Heart right ventricle (tissue), 16 donors: ENCODE data around the gene KLC3. TPM values are rescaled to one million over a fixed set of nuclear protein-coding genes. Genes with fewer than 3 reads are reported as not detected.

Experiments
- ATAC-seq, 8 donors: fragments of 200-7000 bp; cut with Tn5 transposase; one replicate each; pipeline ENCODE4 v1.9.1; 2020; ENCODE audit warnings: mild to moderate bottlenecking in 8 of 8, moderate library complexity in 8 of 8, moderate number of reproducible peaks in 1 of 8
- DNase-seq, 2 donors: peaks; one replicate each; pipeline ENCODE4 v3.0.0-alpha.2; 2020
- H3K27ac ChIP-seq, 10 donors: fragments of 200-600 bp; sonication (generic) in 2 of 10; one replicate each; pipeline versions ENCODE4 v1.5.0 to v1.8.0; 2020 to 2022; ENCODE audit warnings: mild to moderate bottlenecking in 3 of 10
- H3K27me3 ChIP-seq, 7 donors: fragments of 200-600 bp; one replicate each; pipeline ENCODE4 v1.8.0; 2021 to 2022; ENCODE audit warnings: mild to moderate bottlenecking in 2 of 7
- H3K36me3 ChIP-seq, 9 donors: fragments of 200-600 bp; sonication (generic) in 1 of 9; one replicate each; pipeline versions ENCODE4 v1.5.0 to v1.8.0; 2020 to 2022; ENCODE audit warnings: mild to moderate bottlenecking in 2 of 9
- H3K4me1 ChIP-seq, 9 donors: fragments of 200-600 bp; sonication (generic) in 1 of 9; one replicate each; pipeline versions ENCODE4 v1.5.0 to v1.8.0; 2020 to 2022; ENCODE audit warnings: mild to moderate bottlenecking in 4 of 9
- H3K4me3 ChIP-seq, 10 donors: fragments of 200-600 bp; sonication (generic) in 2 of 10; one replicate each; pipeline versions ENCODE4 v1.5.0 to v1.8.0; 2020 to 2022; ENCODE audit warnings: mild to moderate bottlenecking in 7 of 10, moderate library complexity in 2 of 10
- H3K9me3 ChIP-seq, 11 donors: fragments of 200-600 bp in 10 of 11; sonication (generic) in 2 of 11; one replicate each; pipeline versions ENCODE4 v1.5.0 to v1.8.0; 2013 to 2022; ENCODE audit warnings: mild to moderate bottlenecking in 2 of 11, control low read depth in 1 of 11, moderate library complexity in 1 of 11
- WGBS, 2 donors: extraction: QIAGEN DNeasy Blood & Tissue Kit; methylation state at CpG; one replicate each; pipeline ENCODE4 v1.1.7; 2013; ENCODE audit warnings: inconsistent platforms in 1 of 2; 5-methylcytosine and 5-hydroxymethylcytosine counted together
- intact Hi-C, 10 donors: fragments of 100-400 bp; cut with DNase I; formaldehyde crosslinking; loops; one replicate each; pipeline versions ENCODE4 v1.11.1 to v1.14.2; 2022
- polyA plus RNA-seq, 2 donors: library from polyadenylated mRNA; stranded (reverse); fragments of 200-250 nt; gene quantifications; one replicate each; pipeline ENCODE4 v1.2.3, GENCODE V29; 2013
- total RNA-seq, 10 donors: library from RNA; stranded (reverse); fragmentation: NEBNext Ultra II Directional in 3 of 10; extraction: Animal tissue kit (Norgen Biotek cat#: 25700) in 3 of 10; gene quantifications; one replicate each; pipeline versions ENCODE4 v1.2.1 to v1.2.4, GENCODE V29; 2021 to 2023
- TF ChIP-seq, protein P1 (sequence below), 9 donors: fragments of 200-600 bp; sonication (generic) in 2 of 9; IDR thresholded peaks; one replicate each; pipeline versions ENCODE4 v1.5.0 to v1.8.0; 2021 to 2022; ENCODE audit warnings: antibody characterized with exemption in 9 of 9, mild to moderate bottlenecking in 5 of 9, moderate library complexity in 1 of 9
- donor health status: Arrhythmogenic right ventricular cardiomyopathy.
- donor health status: ischemic (EF 13 %, LVEDD 7.1; RV severe dilation, severe dysfunction).
- donor health status: healthy with polysubstance abuse.
- donor health status: DM: no; HTN: yes; CAD: no.
- donor health status: DM: no; HTN: no; CAD: no.
- donor health status: ischemic (EF 25% LVEDD 6.9; RV normal size, moderate dysfunction).
- donor health status: ischemic (EF 25% LVEDD 5.7; RV mildly dilated, moderate dysfunction).
- donor health status: healthy.
- donor health status: DM: yes; HTN: yes; CAD: no.
- donor health status: Ischemic cardiomyopathy.
- donor health status: ischemic (EF 35%, LVEDD 5.7; RV mildly dilated, moderate dysfunction).
- donor health status: nonischemic (EF 11% LVEDD 7.7; RV severe dilation, severe dysfunction).
- donor health status: DM: yes; HTN: yes; CAD: no.
- donor health status: PGD.
- donor health status: ischemic (EF 29% LVEDD 5.4; RV normal size, mild dysfunction).
- donor health status: nonischemic (EF 23%, LVEDD 6.1; RV moderate dilation, normal function).

Gene KLC3
- total and polyA plus RNA-seq, 12 donors = 0.14 to 0.16 (median 0.14) TPM; not detected in 9

DNA sequence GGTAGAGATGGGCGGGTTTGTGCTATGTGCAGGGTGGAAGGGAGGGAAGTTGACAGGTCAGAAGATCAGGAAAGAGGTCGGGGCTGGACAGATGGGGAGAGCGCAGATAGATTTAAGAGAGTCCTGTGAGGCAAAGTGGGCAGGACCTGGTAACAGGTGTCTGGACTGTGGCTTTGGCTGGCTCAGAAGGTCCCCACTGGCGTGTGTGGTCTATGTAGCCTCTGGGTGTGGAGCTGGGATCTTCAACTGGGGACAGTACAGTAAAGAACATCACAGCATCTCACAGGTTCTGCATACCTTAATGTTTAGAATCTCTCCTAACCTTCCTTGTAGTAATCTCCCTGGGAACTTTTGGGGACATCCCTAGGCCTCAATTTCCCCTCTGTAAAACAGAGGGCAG is 35.5 kb upstream of the KLC3 start:
- DNase-seq (no peak), ATAC-seq (peak in 4 of 8 donors; percentile 7 to 27 (median 7))
- intact Hi-C loops = no loop called here
- Histone ChIP-seq H3K27ac (no peak overlapping the region), H3K9me3 (peaks cover 0 to 9% (median 0%) of the 10 kb centered on the region in 11 donors), H3K4me1 (peaks cover 0 to 18% (median 0%) of the 10 kb centered on the region in 9 donors), H3K36me3 (peaks cover 0 to 70% (median 7%) of the 10 kb centered on the region in 9 donors), H3K4me3 (no peak overlapping the region), H3K27me3 (no peaks in the 10 kb centered on the region)
- TF ChIP-seq, protein P1, sequence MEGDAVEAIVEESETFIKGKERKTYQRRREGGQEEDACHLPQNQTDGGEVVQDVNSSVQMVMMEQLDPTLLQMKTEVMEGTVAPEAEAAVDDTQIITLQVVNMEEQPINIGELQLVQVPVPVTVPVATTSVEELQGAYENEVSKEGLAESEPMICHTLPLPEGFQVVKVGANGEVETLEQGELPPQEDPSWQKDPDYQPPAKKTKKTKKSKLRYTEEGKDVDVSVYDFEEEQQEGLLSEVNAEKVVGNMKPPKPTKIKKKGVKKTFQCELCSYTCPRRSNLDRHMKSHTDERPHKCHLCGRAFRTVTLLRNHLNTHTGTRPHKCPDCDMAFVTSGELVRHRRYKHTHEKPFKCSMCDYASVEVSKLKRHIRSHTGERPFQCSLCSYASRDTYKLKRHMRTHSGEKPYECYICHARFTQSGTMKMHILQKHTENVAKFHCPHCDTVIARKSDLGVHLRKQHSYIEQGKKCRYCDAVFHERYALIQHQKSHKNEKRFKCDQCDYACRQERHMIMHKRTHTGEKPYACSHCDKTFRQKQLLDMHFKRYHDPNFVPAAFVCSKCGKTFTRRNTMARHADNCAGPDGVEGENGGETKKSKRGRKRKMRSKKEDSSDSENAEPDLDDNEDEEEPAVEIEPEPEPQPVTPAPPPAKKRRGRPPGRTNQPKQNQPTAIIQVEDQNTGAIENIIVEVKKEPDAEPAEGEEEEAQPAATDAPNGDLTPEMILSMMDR (IDR thresholded peaks at IDR 0.05) = no peak
- 56 to 74% methylated on average over 4 of the region's 4 CpGs for WGBS, 2 donors

DNA sequence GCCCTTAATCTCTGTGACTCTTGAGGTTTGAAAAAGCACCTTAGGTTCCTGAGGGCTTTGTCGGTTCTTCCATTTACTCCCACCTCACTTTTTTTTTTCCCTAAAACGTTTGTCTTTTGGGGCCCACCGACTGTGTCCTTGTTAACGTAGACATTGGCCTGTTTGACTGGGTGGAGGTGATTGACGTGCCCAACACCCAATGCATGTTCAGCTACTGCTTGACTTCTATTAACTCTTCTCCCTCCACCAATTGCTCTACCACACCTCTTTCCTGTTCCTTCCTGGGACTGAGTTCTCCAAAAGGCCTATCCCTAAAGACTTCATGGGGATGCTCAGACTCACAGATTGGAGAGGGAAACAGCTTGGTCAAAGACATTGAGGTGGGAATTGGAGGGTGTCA is 35.1 kb upstream of the KLC3 start:
- TF ChIP-seq, protein P1 (IDR thresholded peaks at IDR 0.05) = no peak
- no peak for DNase-seq
- Histone ChIP-seq H3K27ac (no peak overlapping the region), H3K27me3 (no peaks in the 10 kb centered on the region), H3K9me3 (peaks cover 0 to 9% (median 0%) of the 10 kb centered on the region in 11 donors), H3K36me3 (peaks cover 0 to 70% (median 6%) of the 10 kb centered on the region in 9 donors), H3K4me1 (peaks cover 0 to 22% (median 0%) of the 10 kb centered on the region in 9 donors), H3K4me3 (no peak overlapping the region)
- no peak for ATAC-seq
- intact Hi-C loops = no loop called here
- 17 to 26% methylated on average over 5 of the region's 5 CpGs for WGBS, 2 donors

DNA sequence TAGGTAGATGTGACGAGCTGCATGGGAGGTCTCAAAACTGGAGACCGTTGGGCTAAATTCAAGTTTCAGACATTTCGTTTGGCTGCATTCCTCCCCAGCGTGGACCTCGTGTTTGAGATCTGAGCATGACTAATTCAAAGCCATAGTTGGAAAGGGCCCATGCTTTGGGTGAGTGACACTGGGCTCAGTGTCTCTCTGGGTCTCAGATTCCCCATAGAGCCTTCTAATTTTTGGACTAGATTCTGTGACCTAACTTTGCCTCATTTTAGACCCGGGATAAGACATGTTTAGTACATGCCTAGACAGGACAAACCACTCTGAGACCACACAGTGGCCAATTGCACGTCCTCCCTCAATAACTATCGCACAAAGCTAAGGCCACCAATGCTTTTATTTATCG is 34.5 kb upstream of the KLC3 start:
- 52 to 56% methylated on average over 9 of the region's 9 CpGs for WGBS, 2 donors
- no peak overlapping the region for H3K4me3 ChIP-seq
- H3K36me3 ChIP-seq = peaks cover 0 to 70% (median 6%) of the 10 kb centered on the region in 9 donors
- intact Hi-C loops = no loop called here
- H3K9me3 ChIP-seq = peaks cover 0 to 9% (median 0%) of the 10 kb centered on the region in 11 donors
- peak overlapping the region in 1 of 10 donors; percentile 7 for H3K27ac ChIP-seq
- DNase-seq (no peak), ATAC-seq (no peak)
- no peaks in the 10 kb centered on the region for H3K27me3 ChIP-seq
- H3K4me1 ChIP-seq = peaks cover 0 to 27% (median 0%) of the 10 kb centered on the region in 9 donors
- TF ChIP-seq, protein P1 (IDR thresholded peaks at IDR 0.05) = no peak

DNA sequence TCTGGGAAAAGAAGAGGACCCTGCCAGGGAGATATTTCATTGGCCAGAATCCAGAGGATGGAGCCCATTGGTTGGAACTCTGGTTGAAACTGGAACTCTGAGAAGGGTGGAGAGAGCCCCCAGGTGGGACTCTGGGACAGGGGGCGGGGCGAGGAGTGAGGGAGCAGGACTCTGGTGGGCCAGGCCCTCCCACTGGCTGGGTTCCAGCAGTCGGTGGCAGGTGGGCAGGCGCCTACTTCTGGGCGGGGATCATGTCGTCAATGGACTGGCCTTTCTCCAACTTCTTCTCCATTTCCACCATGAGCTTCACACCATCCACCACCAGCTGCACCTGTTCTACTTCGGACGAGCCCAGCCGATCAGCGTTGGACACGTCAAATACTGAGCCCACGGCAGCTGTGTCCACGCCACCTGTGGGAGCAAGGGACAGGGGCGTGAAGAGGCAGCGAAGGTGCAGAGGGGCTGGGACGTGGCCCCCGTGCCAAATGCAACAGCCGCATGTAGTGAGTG is 34.0 kb upstream of the KLC3 start:
- Histone ChIP-seq H3K27ac (peak overlapping the region in 1 of 10 donors; percentile 7), H3K9me3 (peaks cover 0 to 9% (median 0%) of the 10 kb centered on the region in 11 donors), H3K4me1 (peaks cover 0 to 32% (median 0%) of the 10 kb centered on the region in 9 donors), H3K4me3 (no peak overlapping the region), H3K36me3 (peaks cover 0 to 74% (median 6%) of the 10 kb centered on the region in 9 donors), H3K27me3 (no peaks in the 10 kb centered on the region)
- TF ChIP-seq, protein P1 (IDR thresholded peaks at IDR 0.05) = no peak
- WGBS, 2 donors = 71 to 74% methylated on average over 18 of the region's 18 CpGs
- DNase-seq = no peak
- peak in 1 of 8 donors; percentile 12 for ATAC-seq
- intact Hi-C loops = no loop called here
